Effector memory CD4-positive, alpha-beta T cell (primary cell): ENCODE results near the gene PLEKHH1.
A peak's percentile ranks its signal among the peaks of the same experiment; 100 is the strongest.
"Not testable (repeated sequence)": the region's sequence is repeated elsewhere in the genome, so short reads cannot be mapped to it uniquely, and the experiment has no call there.

Experiments
- DNase-seq, 3 donors: peaks; one replicate each; pipeline ENCODE4 v3.0.0-alpha.2; 2020
- H3K27ac ChIP-seq: 2 replicates; pipeline ENCODE4 v1.7.0; 2013; ENCODE audit warnings: mild to moderate bottlenecking, low read length, moderate library complexity; ENCODE audit not compliant: insufficient read depth, poor library complexity, severe bottlenecking
- H3K27me3 ChIP-seq: replicated peaks from 2 replicates; pipeline ENCODE4 v1.7.0; 2013; ENCODE audit warnings: mild to moderate bottlenecking, low read length; ENCODE audit not compliant: insufficient read depth, control insufficient read depth, poor library complexity, severe bottlenecking
- H3K36me3 ChIP-seq: 2 replicates; pipeline ENCODE4 v1.7.0; 2013; ENCODE audit warnings: mild to moderate bottlenecking, low read length, moderate library complexity; ENCODE audit not compliant: control insufficient read depth, insufficient read depth
- H3K4me1 ChIP-seq: 2 replicates; pipeline ENCODE4 v1.7.0; 2013; ENCODE audit warnings: low read length, mild to moderate bottlenecking; ENCODE audit not compliant: control insufficient read depth, insufficient read depth, poor library complexity, severe bottlenecking
- H3K4me3 ChIP-seq: 2 replicates; pipeline ENCODE4 v1.7.0; 2013; ENCODE audit warnings: low read length, low read depth, mild to moderate bottlenecking; ENCODE audit not compliant: insufficient read depth, poor library complexity, severe bottlenecking
- H3K9me3 ChIP-seq: 2 replicates; pipeline ENCODE4 v1.7.0; 2013; ENCODE audit warnings: mild to moderate bottlenecking, low read length, moderate library complexity; ENCODE audit not compliant: control insufficient read depth

Gene PLEKHH1

DNA sequence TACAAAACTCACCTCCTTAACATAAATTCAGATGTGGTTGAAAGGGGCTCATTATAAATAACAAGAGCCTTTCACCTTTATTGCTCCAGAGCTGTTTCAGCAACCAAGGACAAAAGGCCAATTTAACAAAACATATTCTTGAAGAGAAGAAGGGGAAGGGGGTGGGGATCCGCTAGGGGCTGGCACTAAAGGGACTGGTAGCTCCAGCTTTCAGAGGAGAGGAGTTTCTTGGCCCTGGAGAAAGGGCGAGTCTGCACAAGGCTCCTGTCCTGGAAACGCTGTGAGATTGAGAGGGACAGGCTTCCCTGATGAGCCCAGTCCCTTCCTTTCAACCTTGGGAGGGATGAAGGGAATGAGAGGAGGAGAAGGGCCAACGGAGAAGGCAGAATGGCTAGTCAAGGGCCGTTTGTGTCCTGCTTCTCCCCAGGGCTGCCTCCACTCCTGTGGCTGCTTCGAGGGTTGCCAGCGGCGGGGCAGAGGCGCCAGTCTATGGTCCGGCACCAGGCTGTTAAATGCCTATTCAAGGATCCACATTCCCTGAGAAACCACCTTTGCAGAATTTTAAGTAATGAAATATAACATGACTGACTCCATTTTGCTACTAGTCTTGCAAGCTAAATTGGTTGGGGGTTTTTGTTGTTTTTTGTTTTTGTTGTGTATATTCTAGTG lies 76.7 kb downstream of the PLEKHH1 start:
- Histone ChIP-seq H3K9me3 (no peaks in the 10 kb centered on the region), H3K4me1 (no peaks in the 10 kb centered on the region), H3K4me3 (no peak overlapping the region), H3K27ac (no peak overlapping the region), H3K27me3 (no peaks in the 10 kb centered on the region), H3K36me3 (no peaks in the 10 kb centered on the region)
- no peak for DNase-seq

DNA sequence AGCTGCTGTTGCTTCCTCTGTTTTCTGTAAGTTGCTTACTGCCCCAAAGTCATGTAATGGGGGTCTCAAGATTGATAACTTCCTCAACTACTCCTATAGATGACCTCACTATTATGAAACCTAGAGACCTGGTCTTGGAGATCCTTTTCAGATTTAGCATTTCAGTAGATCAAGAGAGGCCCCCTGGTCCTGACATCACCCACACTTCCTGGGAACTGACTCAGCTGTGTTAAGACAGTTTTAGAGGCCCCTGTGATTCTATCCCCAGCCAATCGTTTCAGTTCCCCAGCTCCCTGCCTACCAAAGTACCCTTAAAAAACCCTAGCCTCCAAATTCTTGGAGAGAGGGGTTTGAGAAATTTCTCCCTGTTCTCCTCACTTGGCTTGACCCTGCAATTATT lies 77.4 kb downstream of the PLEKHH1 start:
- no peaks in the 10 kb centered on the region for H3K9me3 ChIP-seq
- DNase-seq = no peak
- H3K36me3 ChIP-seq = no peaks in the 10 kb centered on the region
- H3K4me1 ChIP-seq = no peaks in the 10 kb centered on the region
- H3K27me3 ChIP-seq = no peaks in the 10 kb centered on the region
- no peak overlapping the region for H3K4me3 ChIP-seq
- H3K27ac ChIP-seq = no peak overlapping the region

DNA sequence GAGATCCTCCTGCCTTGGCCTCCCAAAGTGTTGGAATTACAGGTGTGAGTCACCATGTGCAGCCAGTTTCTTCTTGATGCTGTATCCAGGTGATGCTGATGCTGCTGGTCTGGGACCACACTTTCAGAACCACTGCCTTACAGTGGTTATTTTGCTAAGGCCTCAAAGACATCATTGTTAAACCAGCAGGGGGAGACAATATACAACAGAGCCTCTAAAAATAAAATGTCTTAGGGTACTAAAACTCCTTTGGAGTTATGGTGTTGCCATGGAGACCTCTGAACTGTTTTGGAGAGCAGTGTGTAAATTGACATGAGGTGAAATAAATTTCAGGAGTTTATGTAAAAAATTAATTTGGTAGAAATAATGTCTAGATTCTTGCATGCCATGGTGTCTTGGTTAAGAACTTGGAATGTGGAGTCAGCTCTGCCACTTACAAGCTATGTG lies 85.5 kb downstream of the PLEKHH1 start:
- no peak overlapping the region for H3K4me3 ChIP-seq
- H3K27me3 ChIP-seq = no peaks in the 10 kb centered on the region
- H3K27ac ChIP-seq = peak overlapping the region; percentile 79
- no peaks in the 10 kb centered on the region for H3K36me3 ChIP-seq
- H3K4me1 ChIP-seq = peaks cover 13% of the 10 kb centered on the region
- DNase-seq = peak in 1 of 3 donors; percentile 16
- H3K9me3 ChIP-seq = no peaks in the 10 kb centered on the region

DNA sequence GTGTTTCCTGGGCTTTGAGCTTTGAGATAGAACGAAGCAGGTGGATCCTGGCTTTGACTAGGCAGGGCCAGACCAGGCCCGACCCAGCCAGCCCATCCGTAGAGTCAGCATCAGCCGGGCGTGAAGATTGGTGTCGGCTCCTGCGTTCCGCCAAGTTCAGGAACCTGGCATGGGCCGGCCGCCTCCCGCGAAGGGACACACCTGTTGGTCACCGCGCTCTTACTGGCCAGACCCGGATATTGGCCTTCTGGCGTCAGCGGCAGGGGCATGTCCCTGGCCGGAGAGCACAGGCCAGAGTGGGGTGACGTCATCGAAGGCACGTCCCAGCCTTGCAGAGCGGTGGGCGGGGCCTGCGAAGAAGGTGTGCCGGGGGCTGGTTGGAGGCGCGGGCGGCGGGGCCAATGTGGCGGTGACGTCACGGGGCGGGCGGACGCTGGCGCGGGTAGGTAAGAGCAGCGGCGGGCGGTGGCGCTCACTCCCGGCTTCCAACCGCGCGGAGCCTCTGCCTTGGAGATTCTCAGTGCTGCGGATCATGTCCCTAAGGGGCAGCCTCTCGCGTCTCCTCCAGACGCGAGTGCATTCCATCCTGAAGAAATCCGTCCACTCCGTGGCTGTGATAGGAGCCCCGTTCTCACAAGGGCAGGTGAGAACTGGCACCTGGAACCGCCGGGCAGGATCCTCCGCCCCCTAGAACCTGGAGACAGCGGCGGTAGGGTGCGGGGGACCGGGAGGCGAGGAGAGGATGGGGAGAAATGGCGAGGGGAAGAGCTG lies 86.5 kb downstream of the PLEKHH1 start, which contains the start of gene ARG2:
ARG2 (plus strand) TSS at position 475 of the 771 bp plus-strand sequence; CDS start at position 533, 58 bp downstream.
- DNase-seq = peak; percentile 93 to 96 (median 96)
- no peaks in the 10 kb centered on the region for H3K36me3 ChIP-seq
- H3K4me1 ChIP-seq = peaks cover 13% of the 10 kb centered on the region
- H3K4me3 ChIP-seq = peak within 1 kb of the TSS; percentile 73
- H3K27me3 ChIP-seq = no peaks in the 10 kb centered on the region
- peak within 1 kb of the TSS; percentile 79 for H3K27ac ChIP-seq
- H3K9me3 ChIP-seq = no peaks in the 10 kb centered on the region

DNA sequence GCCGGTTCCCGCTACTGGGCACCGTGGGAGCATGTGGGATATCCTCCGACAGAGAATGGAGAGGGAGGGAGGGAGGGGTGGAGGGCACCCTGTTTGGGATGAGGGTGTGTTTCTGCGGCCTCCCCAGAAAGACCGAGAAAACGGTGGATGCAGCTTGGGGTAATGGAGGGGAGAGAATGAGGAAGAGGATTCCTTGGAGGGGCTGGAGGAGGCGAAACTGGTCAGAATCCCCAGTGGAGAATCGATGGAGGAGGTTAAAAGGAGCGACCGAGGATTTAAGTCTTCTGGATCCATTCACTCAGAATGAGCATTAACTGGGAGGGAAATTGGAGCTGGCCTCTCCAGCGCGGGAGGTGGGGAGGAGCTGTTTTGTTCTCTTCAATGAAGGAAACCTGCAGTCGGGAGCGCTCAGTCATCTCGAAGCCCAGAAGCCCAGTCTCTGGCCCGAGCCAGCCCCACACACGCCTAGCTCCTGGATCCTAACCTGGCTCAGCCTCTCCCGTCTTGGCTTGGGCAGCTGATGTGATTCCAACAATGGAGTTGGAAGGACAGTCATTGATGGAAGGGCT lies 87.2 kb downstream of the PLEKHH1 start:
- peaks cover 13% of the 10 kb centered on the region for H3K4me1 ChIP-seq
- peak overlapping the region; percentile 73 for H3K4me3 ChIP-seq
- DNase-seq = no peak
- H3K9me3 ChIP-seq = no peaks in the 10 kb centered on the region
- H3K27ac ChIP-seq = peak overlapping the region; percentile 79
- no peaks in the 10 kb centered on the region for H3K36me3 ChIP-seq
- H3K27me3 ChIP-seq = no peaks in the 10 kb centered on the region

DNA sequence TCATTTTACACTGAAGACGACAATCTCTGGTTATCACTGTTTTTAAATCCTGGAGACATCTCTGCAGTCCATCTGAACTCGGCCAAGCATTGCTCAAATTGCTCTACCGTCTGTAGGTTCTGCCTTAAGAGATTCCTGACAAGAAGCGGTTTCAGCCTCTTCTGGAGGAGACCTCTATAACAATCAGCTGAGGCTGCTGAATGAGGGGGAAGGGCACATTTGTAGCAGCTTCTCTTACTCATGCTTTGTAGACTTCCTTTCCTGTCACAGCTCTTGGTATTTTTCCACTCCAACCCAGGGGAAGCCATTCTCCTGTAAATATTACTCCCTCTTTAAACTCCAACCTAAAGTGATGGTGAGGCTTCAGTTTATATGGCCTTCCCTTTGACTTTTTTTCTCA lies 89.6 kb downstream of the PLEKHH1 start:
- Histone ChIP-seq H3K27me3 (no peaks in the 10 kb centered on the region), H3K9me3 (no peaks in the 10 kb centered on the region), H3K27ac (no peak overlapping the region), H3K4me1 (peaks cover 13% of the 10 kb centered on the region), H3K4me3 (no peak overlapping the region), H3K36me3 (no peaks in the 10 kb centered on the region)
- no peak for DNase-seq

DNA sequence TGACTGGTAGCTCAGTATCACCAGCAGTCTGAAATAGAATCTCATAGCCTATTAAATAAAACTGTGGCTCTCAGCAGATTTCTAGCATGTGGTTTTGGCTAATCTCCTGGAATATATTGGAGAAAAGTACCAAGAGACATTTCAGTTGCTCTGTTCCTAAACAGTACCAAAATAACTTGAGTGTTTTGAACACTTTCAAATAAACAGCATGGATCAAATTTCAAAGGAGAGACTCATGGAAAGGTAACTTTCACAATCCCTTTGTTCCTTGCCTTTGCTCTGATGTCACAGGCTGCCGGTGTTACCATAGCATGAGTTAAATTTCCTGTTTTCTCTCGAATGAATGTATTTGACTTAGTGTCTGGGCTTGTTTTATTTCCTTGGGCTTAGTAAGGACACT lies 90.0 kb downstream of the PLEKHH1 start:
- Histone ChIP-seq H3K36me3 (no peaks in the 10 kb centered on the region), H3K27me3 (no peaks in the 10 kb centered on the region), H3K27ac (no peak overlapping the region), H3K4me3 (no peak overlapping the region), H3K9me3 (no peaks in the 10 kb centered on the region), H3K4me1 (peaks cover 13% of the 10 kb centered on the region)
- no peak for DNase-seq

DNA sequence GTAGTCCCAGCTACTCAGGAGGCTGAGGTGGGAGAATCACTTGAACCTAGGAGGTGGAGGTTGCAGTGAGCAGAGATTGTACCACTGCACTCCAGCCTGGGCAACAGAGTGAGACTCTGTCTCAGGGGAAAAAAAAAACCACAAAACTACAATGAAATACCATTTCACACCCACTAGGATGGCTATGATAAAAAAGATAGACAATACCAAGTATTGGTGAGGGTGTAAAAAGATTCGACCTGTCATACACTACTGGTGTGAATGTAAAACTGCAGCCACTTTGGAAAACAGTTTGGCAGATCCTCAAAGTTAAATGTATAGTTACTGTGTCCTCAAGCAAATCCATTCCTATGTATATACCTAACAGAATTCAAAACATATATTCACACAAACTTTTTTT lies 93.0 kb downstream of the PLEKHH1 start:
- H3K4me1 ChIP-seq, H3K27me3 ChIP-seq, H3K36me3 ChIP-seq, DNase-seq, H3K27ac ChIP-seq, H3K4me3 ChIP-seq, H3K9me3 ChIP-seq: not testable (repeated sequence)

DNA sequence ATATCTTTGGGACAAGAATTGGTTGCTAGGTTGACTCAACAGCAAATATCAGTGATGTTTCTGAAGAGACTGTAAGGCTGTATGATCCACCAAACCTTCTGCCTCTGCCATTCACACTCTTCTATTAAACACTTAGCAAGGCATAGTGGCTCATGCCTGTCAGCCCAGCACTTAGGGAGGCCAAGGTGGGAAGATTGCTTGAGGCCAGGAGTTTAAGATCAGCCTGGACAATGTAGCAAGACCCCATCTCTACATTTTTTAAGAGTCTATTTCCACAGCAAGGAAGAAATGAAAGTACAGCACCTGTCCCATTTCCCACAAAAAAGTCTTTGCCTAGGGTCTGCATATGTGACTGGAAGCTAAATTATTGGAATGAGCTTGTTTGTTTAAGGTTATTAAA lies 94.4 kb downstream of the PLEKHH1 start:
- Histone ChIP-seq H3K27me3 (no peaks in the 10 kb centered on the region), H3K4me3 (no peak overlapping the region), H3K4me1 (no peaks in the 10 kb centered on the region), H3K27ac (no peak overlapping the region), H3K9me3 (no peaks in the 10 kb centered on the region), H3K36me3 (no peaks in the 10 kb centered on the region)
- DNase-seq = no peak

DNA sequence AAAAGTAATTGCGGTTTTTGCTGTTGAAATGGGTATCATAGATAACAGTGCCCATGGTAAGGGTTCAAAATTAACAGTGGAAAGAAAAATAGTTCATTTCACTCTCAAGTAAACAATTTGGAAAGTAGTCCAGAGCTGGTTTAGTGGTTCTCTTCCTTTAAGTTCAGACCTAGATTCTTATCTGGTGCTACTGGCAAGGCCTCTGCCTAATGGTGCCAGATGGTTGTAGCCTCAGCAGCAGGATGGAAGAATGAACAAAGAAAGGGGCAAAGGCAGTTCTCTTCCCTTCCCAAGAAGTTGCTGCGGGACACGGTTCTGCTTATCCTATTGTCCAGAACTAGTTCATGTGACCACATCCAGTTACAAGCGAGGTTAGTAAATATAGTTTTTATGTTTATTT lies 97.1 kb downstream of the PLEKHH1 start:
- Histone ChIP-seq H3K27ac (no peak overlapping the region), H3K9me3 (no peaks in the 10 kb centered on the region), H3K36me3 (no peaks in the 10 kb centered on the region), H3K27me3 (no peaks in the 10 kb centered on the region), H3K4me1 (no peaks in the 10 kb centered on the region), H3K4me3 (no peak overlapping the region)
- DNase-seq = no peak
